CD4-positive, alpha-beta memory T cell (primary cell): ENCODE results near the gene GJA5. TPM values are rescaled to one million over a fixed set of nuclear protein-coding genes. Genes with fewer than 3 reads are reported as not detected.

ENCODE experiments used
- CTCF ChIA-PET: fragments of 350-600 bp; sonication (Branson Sonifier 250); formaldehyde crosslinking; loops from one replicate; lab custom pipeline; 2021; ENCODE audit warnings: inconsistent platforms; ENCODE audit not compliant: partially characterized antibody; lab: Charles Lee
- POLR2A ChIA-PET: fragments of 350-600 bp; sonication (Branson Sonifier 250); formaldehyde crosslinking; loops from one replicate; lab custom pipeline; 2021; ENCODE audit not compliant: partially characterized antibody; lab: Charles Lee
- DNase-seq, 5 donors: peaks; one replicate each; pipeline versions ENCODE4 v3.0.0 to v3.0.0-alpha.2; 2020 to 2022; ENCODE audit warnings: mixed read lengths in 1 of 5
- H3K27ac ChIP-seq: one replicate; pipeline ENCODE4 v1.7.0; 2013; ENCODE audit warnings: low read depth, low read length
- H3K27me3 ChIP-seq: 2 replicates; pipeline ENCODE4 v1.7.0; 2013; ENCODE audit warnings: mild to moderate bottlenecking, low read length, moderate library complexity; ENCODE audit not compliant: insufficient read depth
- H3K36me3 ChIP-seq: 2 replicates; pipeline ENCODE4 v1.7.0; 2013; ENCODE audit warnings: mild to moderate bottlenecking, low read length, moderate library complexity; ENCODE audit not compliant: insufficient read depth
- H3K4me1 ChIP-seq: 2 replicates; pipeline ENCODE4 v1.7.0; 2013; ENCODE audit warnings: mild to moderate bottlenecking, low read length, moderate library complexity; ENCODE audit not compliant: insufficient read depth
- H3K4me3 ChIP-seq, 2 donors: one replicate each; pipeline ENCODE4 v1.7.0; 2013; ENCODE audit warnings: low read length in 2 of 2, mild to moderate bottlenecking in 1 of 2
- H3K9me3 ChIP-seq, 2 donors: one replicate each; pipeline ENCODE4 v1.7.0; 2013; ENCODE audit warnings: low read length in 2 of 2, control low read depth in 1 of 2; ENCODE audit not compliant: control insufficient read depth in 1 of 2
- H3K27ac Mint-ChIP-seq, 7 donors: one replicate each; pipeline ENCODE4 v1.8.0; 2020 to 2021; ENCODE audit warnings: mixed read lengths in 7 of 7, mild to moderate bottlenecking in 6 of 7, inconsistent platforms in 3 of 7, moderate library complexity in 3 of 7
- H3K27me3 Mint-ChIP-seq, 2 donors: one replicate each; pipeline ENCODE4 v1.8.0; 2020 to 2021; ENCODE audit warnings: mixed read lengths in 2 of 2
- H3K36me3 Mint-ChIP-seq, 2 donors: one replicate each; pipeline ENCODE4 v1.8.0; 2020 to 2021; ENCODE audit warnings: mixed read lengths in 2 of 2, inconsistent platforms in 1 of 2, mild to moderate bottlenecking in 1 of 2
- H3K4me1 Mint-ChIP-seq, 4 donors: one replicate each; pipeline ENCODE4 v1.8.0; 2020 to 2021; ENCODE audit warnings: mixed read lengths in 4 of 4, mild to moderate bottlenecking in 1 of 4
- H3K4me3 Mint-ChIP-seq, 8 donors: one replicate each; pipeline ENCODE4 v1.8.0; 2020 to 2021; ENCODE audit warnings: mixed read lengths in 8 of 8, mild to moderate bottlenecking in 7 of 8, moderate library complexity in 6 of 8, inconsistent platforms in 3 of 8
- H3K9me3 Mint-ChIP-seq, 8 donors: one replicate each; pipeline ENCODE4 v1.8.0; 2020 to 2021; ENCODE audit warnings: mixed read lengths in 8 of 8, mild to moderate bottlenecking in 5 of 8, inconsistent platforms in 3 of 8, moderate library complexity in 1 of 8
- intact Hi-C: fragments of 100-400 bp; cut with micrococcal nuclease; formaldehyde crosslinking; loops from one replicate; pipeline ENCODE4 v1.15.1; 2023
- polyA plus RNA-seq, 2 donors: library from polyadenylated mRNA; unstranded; fragments of 300-500 nt; fragmentation: Illumina TruSeq; gene quantifications; one replicate each; pipeline ENCODE4 v1.2.3, GENCODE V29; 2021
- total RNA-seq, 2 experiments: library from RNA; stranded (reverse); gene quantifications; one replicate each; pipeline ENCODE4 v1.2.3, GENCODE V29; 2021

GJA5 gene
- total RNA-seq (not detected), polyA plus RNA-seq (not detected)

GRCh38 chr1:147760481-147761260 lies at the start of gene GJA5:
Gene GJA5, minus strand, starts transcription at chr1:147760602. Its CDS starts 1,364 bp downstream, at chr1:147759238.
- no peak within 1 kb of the TSS for H3K27ac ChIP-seq
- Mint-ChIP-seq H3K9me3 (peaks cover 0 to 3% (median 0%) of the 10 kb centered on the region in 8 donors), H3K4me3 (peak within 1 kb of the TSS in 1 of 8 donors; percentile 61), H3K4me1 (peaks cover 28 to 43% (median 39%) of the 10 kb centered on the region in 4 donors), H3K27ac (peak within 1 kb of the TSS in 6 of 7 donors; percentile 20 to 82 (median 78)), H3K36me3 (no peaks in the 10 kb centered on the region), H3K27me3 (no peaks in the 10 kb centered on the region)
- H3K9me3 ChIP-seq, result no peaks in the 10 kb centered on the region
- intact Hi-C loops, result no loop called here
- no peaks in the 10 kb centered on the region for H3K27me3 ChIP-seq
- POLR2A ChIA-PET, result no interaction called here
- H3K36me3 ChIP-seq, result no peaks in the 10 kb centered on the region
- DNase-seq, result no peak
- H3K4me1 ChIP-seq, result peaks cover 28% of the 10 kb centered on the region
- CTCF ChIA-PET, result no interaction called here
- H3K4me3 ChIP-seq, result no peak within 1 kb of the TSS

GRCh38 chr1:147809236-147809635 lies 48.8 kb upstream of the GJA5 start:
- ChIA-PET POLR2A (no interaction called here), CTCF (no interaction called here)
- H3K36me3 Mint-ChIP-seq, result no peaks in the 10 kb centered on the region
- peaks cover 0 to 12% (median 5%) of the 10 kb centered on the region in 4 donors for H3K4me1 Mint-ChIP-seq
- Histone ChIP-seq H3K27me3 (no peaks in the 10 kb centered on the region), H3K27ac (no peak overlapping the region), H3K36me3 (no peaks in the 10 kb centered on the region), H3K4me1 (no peaks in the 10 kb centered on the region), H3K9me3 (no peaks in the 10 kb centered on the region), H3K4me3 (no peak overlapping the region)
- intact Hi-C loops, result no loop called here
- DNase-seq, result no peak
- H3K27ac Mint-ChIP-seq, result no peak overlapping the region
- no peak overlapping the region for H3K4me3 Mint-ChIP-seq
- H3K27me3 Mint-ChIP-seq, result peaks cover 0 to 2% of the 10 kb centered on the region in 2 donors
- H3K9me3 Mint-ChIP-seq, result peaks cover 0 to 2% (median 0%) of the 10 kb centered on the region in 8 donors

GRCh38 chr1:147808025-147808424 lies 47.6 kb upstream of the GJA5 start:
- ChIA-PET POLR2A (no interaction called here), CTCF (no interaction called here)
- Histone ChIP-seq H3K27ac (no peak overlapping the region), H3K9me3 (no peaks in the 10 kb centered on the region), H3K4me3 (no peak overlapping the region), H3K27me3 (no peaks in the 10 kb centered on the region), H3K4me1 (no peaks in the 10 kb centered on the region), H3K36me3 (no peaks in the 10 kb centered on the region)
- Mint-ChIP-seq H3K27ac (no peak overlapping the region), H3K36me3 (no peaks in the 10 kb centered on the region), H3K27me3 (peaks cover 3 to 6% of the 10 kb centered on the region in 2 donors), H3K4me1 (peaks cover 0 to 8% (median 3%) of the 10 kb centered on the region in 4 donors), H3K9me3 (peaks cover 0 to 2% (median 0%) of the 10 kb centered on the region in 8 donors), H3K4me3 (no peak overlapping the region)
- no peak for DNase-seq
- intact Hi-C loops, result no loop called here

GRCh38 chr1:147807405-147807804 lies 47.0 kb upstream of the GJA5 start:
- Mint-ChIP-seq H3K4me3 (no peak overlapping the region), H3K9me3 (peaks cover 0 to 2% (median 0%) of the 10 kb centered on the region in 8 donors), H3K36me3 (no peaks in the 10 kb centered on the region), H3K4me1 (peaks cover 0 to 2% (median 0%) of the 10 kb centered on the region in 4 donors), H3K27me3 (peaks cover 3 to 6% of the 10 kb centered on the region in 2 donors), H3K27ac (no peak overlapping the region)
- no peaks in the 10 kb centered on the region for H3K36me3 ChIP-seq
- H3K27me3 ChIP-seq, result no peaks in the 10 kb centered on the region
- intact Hi-C loops, result no loop called here
- DNase-seq, result no peak
- H3K4me3 ChIP-seq, result no peak overlapping the region
- no peaks in the 10 kb centered on the region for H3K4me1 ChIP-seq
- no peak overlapping the region for H3K27ac ChIP-seq
- ChIA-PET POLR2A (no interaction called here), CTCF (no interaction called here)
- no peaks in the 10 kb centered on the region for H3K9me3 ChIP-seq

GRCh38 chr1:147804942-147805723 lies 44.7 kb upstream of the GJA5 start:
- H3K27ac ChIP-seq, result no peak overlapping the region
- DNase-seq, result no peak
- ChIA-PET CTCF (no interaction called here), POLR2A (no interaction called here)
- Mint-ChIP-seq H3K4me3 (no peak overlapping the region), H3K36me3 (no peaks in the 10 kb centered on the region), H3K9me3 (no peaks in the 10 kb centered on the region), H3K27me3 (peaks cover 4 to 6% of the 10 kb centered on the region in 2 donors), H3K4me1 (no peaks in the 10 kb centered on the region), H3K27ac (peak overlapping the region in 1 of 7 donors; percentile 57)
- no peaks in the 10 kb centered on the region for H3K9me3 ChIP-seq
- no peak overlapping the region for H3K4me3 ChIP-seq
- H3K36me3 ChIP-seq, result no peaks in the 10 kb centered on the region
- no peaks in the 10 kb centered on the region for H3K4me1 ChIP-seq
- no peaks in the 10 kb centered on the region for H3K27me3 ChIP-seq
- intact Hi-C loops, result no loop called here

GRCh38 chr1:147800804-147801203 lies 40.4 kb upstream of the GJA5 start:
- peak overlapping the region in 1 of 8 donors; percentile 58 for H3K4me3 Mint-ChIP-seq
- peaks cover 0 to 2% (median 0%) of the 10 kb centered on the region in 8 donors for H3K9me3 Mint-ChIP-seq
- POLR2A ChIA-PET, result no interaction called here
- H3K27me3 ChIP-seq, result no peaks in the 10 kb centered on the region
- CTCF ChIA-PET, result no interaction called here
- no peak overlapping the region for H3K27ac ChIP-seq
- H3K36me3 ChIP-seq, result no peaks in the 10 kb centered on the region
- H3K4me1 Mint-ChIP-seq, result no peaks in the 10 kb centered on the region
- peak overlapping the region in 1 of 7 donors; percentile 54 for H3K27ac Mint-ChIP-seq
- DNase-seq, result no peak
- no peaks in the 10 kb centered on the region for H3K36me3 Mint-ChIP-seq
- intact Hi-C loops, result no loop called here
- no peak overlapping the region for H3K4me3 ChIP-seq
- H3K27me3 Mint-ChIP-seq, result peaks cover 3 to 4% of the 10 kb centered on the region in 2 donors
- no peaks in the 10 kb centered on the region for H3K4me1 ChIP-seq
- H3K9me3 ChIP-seq, result no peaks in the 10 kb centered on the region

- POLR2A ChIA-PET, result no interaction called here
- H3K4me1 ChIP-seq, result no peaks in the 10 kb centered on the region
- no peak overlapping the region for H3K27ac Mint-ChIP-seq
- no peaks in the 10 kb centered on the region for H3K27me3 ChIP-seq
- H3K36me3 Mint-ChIP-seq, result no peaks in the 10 kb centered on the region
- CTCF ChIA-PET, result no interaction called here
- intact Hi-C loops, result no loop called here
- H3K4me3 ChIP-seq, result no peak overlapping the region
- no peak for DNase-seq
- no peaks in the 10 kb centered on the region for H3K9me3 ChIP-seq
- peaks cover 0 to 2% (median 0%) of the 10 kb centered on the region in 8 donors for H3K9me3 Mint-ChIP-seq
- H3K4me1 Mint-ChIP-seq, result no peaks in the 10 kb centered on the region
- no peak overlapping the region for H3K4me3 Mint-ChIP-seq
- peaks cover 2 to 4% of the 10 kb centered on the region in 2 donors for H3K27me3 Mint-ChIP-seq
- no peaks in the 10 kb centered on the region for H3K36me3 ChIP-seq
- H3K27ac ChIP-seq, result no peak overlapping the region
Observed at GRCh38 chr1:147798731-147799130, 38.3 kb upstream of the GJA5 start.
